GM10266 (cell line): ENCODE results near the gene NEBL.

Experiments used
- DNase-seq: peaks from one replicate; pipeline ENCODE4 v3.0.0; 2012; ENCODE audit errors: extremely low spot score
- TF ChIP-seq, protein P1 (sequence below): IDR thresholded peaks from 2 replicates; pipeline ENCODE4 v1.5.1; 2012; ENCODE audit warnings: mild to moderate bottlenecking, low read depth; ENCODE audit not compliant: control insufficient read depth, insufficient read depth; ENCODE audit errors: missing control alignments

Gene NEBL

DNA sequence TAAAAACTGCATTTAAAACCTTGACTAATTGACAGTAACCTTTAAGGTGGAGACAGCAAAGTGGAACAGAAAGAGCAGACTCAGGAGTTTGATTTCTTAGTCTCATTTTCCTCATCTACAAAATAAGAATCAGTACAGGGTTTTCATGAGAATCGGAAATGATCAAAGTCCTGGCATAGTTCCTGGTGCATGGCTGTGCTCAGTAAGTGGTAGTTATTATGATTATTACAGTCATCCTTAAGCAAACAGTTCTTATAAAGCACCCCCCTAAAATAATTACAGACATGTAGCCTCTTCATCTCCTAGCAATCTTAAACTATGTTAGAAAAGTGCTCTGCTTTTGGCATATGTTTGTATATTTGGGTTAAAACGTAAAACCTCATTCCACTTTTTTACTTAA is 18.0 kb downstream of the NEBL start:
- no peak for DNase-seq
- TF ChIP-seq, protein P1, sequence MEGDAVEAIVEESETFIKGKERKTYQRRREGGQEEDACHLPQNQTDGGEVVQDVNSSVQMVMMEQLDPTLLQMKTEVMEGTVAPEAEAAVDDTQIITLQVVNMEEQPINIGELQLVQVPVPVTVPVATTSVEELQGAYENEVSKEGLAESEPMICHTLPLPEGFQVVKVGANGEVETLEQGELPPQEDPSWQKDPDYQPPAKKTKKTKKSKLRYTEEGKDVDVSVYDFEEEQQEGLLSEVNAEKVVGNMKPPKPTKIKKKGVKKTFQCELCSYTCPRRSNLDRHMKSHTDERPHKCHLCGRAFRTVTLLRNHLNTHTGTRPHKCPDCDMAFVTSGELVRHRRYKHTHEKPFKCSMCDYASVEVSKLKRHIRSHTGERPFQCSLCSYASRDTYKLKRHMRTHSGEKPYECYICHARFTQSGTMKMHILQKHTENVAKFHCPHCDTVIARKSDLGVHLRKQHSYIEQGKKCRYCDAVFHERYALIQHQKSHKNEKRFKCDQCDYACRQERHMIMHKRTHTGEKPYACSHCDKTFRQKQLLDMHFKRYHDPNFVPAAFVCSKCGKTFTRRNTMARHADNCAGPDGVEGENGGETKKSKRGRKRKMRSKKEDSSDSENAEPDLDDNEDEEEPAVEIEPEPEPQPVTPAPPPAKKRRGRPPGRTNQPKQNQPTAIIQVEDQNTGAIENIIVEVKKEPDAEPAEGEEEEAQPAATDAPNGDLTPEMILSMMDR = no peak

DNA sequence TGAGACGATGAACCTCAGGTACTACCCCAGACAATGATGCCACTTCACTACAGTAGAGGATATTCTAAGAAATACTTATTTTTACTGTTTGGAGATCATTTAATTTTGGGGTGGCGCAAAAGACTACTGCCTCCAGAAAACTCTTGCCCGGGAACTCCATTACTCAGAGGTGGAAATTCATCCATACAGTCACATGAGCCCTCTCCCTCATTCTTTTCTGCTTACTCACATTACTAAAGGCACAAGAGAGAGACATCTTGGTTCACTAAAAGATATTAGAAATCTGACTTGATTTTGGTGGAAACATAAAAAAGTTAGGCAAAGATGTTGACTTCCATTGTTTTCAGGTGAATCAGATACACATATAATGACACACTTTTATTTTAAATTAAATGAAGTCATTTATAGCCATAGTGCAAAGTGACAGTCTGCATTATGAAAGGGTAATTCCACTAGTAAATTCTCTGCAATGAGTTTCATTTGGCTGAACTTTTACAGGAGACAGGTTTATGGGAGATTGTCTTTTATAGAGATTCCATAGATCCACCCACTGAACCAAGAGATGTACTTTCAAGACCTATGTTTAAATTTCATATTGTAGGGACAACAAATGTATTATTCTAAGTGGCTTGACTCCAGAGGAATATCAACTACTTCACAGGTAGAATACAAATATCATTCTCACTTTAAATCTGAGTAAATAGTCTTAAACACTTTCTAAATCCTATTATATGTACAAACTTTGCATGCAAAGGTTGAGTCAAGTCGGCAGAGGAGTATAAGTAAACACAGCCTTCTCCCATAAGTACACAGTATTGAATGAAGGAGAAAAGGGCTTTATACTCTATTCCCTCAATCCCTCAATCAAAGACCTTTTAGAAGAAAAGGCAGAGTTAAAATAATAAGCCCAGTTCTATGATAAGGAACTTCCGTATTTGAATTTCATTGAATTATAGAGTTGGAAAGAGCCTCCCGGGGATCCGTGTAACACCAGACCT is 18.8 kb downstream of the NEBL start:
- DNase-seq = no peak
- TF ChIP-seq, protein P1 = no peak

DNA sequence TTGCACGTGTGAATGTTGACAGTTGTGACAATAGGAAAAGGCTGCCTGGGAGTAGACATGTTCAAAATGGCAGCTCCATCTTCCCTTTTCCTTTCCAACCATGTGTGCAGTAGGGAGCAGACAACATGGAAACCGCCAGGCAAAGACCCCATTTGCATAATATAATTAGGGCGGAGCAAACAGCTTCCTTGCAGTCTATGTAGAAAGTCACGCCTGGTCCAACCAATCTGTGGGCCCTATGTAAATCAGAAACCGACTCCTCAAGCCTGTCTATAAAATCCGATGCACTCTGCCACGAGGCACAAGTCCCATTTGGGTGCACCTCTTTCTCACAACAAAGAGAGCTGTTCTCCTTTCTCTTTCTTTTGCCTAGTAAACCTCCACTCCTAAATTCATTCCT is 19.6 kb downstream of the NEBL start:
- TF ChIP-seq, protein P1 = no peak
- DNase-seq = no peak

DNA sequence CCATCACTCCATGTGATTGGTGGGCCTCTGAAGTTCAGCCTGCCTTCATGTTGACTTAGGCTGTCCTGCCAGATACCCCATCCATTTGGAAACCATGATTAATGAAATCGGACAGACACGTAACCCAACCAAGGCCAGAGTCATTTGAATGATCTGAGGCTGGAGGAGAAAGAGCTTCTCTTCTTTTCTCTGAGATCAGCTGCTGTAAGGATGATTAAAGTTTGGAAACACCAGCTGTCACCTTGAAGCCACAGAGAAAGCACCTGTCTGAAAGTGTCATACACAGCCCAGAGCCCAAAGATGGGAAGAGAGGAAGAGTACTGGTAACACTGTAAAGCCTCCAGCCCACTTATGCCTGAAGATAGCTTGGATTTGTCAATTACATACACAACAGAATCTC is 22.9 kb downstream of the NEBL start:
- TF ChIP-seq, protein P1 = no peak
- no peak for DNase-seq

DNA sequence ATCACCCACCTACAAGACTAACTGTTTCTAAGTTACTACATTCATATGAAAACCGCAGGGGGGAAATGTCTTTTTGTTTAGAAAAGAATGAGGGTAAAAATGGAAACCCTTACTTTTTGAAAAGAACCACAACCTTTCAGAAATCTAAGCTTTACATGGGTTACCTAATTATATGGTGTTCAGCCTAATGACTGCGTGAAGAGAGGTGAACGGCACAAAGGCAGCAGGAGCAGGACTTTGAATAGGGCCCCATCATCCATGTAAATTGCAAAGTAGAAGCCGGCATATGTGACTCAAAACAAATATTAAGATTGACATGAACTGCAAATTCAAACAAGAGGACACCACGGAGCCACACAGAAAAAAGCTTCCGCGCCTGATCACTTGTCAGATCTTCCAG is 25.1 kb downstream of the NEBL start:
- TF ChIP-seq, protein P1 = no peak
- no peak for DNase-seq

DNA sequence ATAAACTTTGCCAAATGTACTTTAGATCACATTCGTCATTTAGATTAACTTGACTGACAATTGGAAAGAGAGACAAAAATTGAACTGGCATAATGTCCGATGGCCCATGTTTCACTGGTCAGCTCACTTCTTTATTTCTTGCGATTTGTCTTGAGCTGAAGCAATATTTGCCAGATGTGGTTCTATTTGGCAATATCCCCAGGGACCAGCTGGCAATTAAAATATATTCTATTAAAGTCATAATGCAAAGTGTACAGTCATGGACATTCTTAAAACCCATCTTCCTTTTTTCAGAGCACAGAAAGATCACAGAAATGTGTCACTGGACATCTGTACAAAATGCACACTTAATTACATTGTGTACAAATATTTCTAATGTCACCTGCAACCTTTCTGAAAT is 26.3 kb downstream of the NEBL start:
- TF ChIP-seq, protein P1 = no peak
- no peak for DNase-seq

DNA sequence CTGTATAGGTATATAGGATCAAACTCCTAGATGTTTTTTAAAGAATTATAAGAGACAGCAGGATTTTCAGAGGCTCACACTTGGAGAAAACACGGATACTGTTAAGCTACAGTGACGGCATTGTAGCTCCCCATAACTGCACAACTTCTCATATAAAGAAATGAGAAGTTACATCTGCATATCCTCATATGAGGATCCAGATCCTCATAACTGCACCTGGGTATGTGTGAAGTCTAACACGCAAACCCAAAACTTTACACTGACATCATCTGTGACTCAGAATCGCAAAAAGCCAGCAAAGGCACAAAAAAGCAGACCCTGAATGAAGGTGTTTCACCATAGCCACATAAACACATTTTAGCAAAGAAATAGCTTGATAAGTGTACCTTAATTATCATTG is 34.1 kb downstream of the NEBL start:
- TF ChIP-seq, protein P1 = no peak
- DNase-seq = no peak
